ENCODE measurements around the gene TBC1D25.

TBC1D25 gene

DNA sequence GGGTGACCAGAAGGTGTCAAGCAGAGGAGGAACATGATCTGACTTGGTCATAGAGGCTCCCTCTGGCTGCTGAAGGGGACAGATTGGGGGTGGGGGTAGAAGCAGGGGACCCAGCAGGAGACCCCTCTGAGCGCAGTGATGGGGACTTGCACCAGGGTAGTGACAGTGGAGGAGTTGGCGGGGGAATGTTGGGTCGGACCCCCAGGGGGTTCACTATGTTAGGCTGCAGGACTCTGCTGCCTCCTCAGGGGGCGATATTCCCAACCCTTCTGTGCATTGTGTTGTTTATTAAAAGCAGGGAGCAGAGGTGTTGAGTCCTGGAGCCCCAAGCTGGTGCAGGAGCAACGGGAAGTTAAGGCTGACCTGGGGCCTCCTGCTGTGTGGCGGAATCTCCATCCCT, 66.6 kb downstream of the TBC1D25 start:
- no peak for DNase-seq

- DNase-seq: no peak
Measured at GRCh38 chrX:48611703-48612102, 72.2 kb downstream of the TBC1D25 start.

All from activated gamma-delta T cell (primary cell).